GM12878 (cell line): ENCODE data around the gene SCCPDH. TPM values are rescaled to one million over a fixed set of nuclear protein-coding genes. Genes with fewer than 3 reads are reported as not detected.
A peak's percentile ranks its signal among the peaks of the same experiment; 100 is the strongest.

Source experiments
- BHLHE40 ChIP-seq, 2 experiments: fragments of 450-650 bp in 1 of 2; IDR thresholded peaks; 2 replicates each; pipeline ENCODE4 v1.6.1; 2011 to 2017; ENCODE audit warnings: low read depth in 2 of 2, borderline replicate concordance in 1 of 2, improper control_type of control experiment in 1 of 2, low read length in 1 of 2, mild to moderate bottlenecking in 1 of 2
- BMI1 ChIP-seq: fragments of 450-650 bp; IDR thresholded peaks from 2 replicates; pipeline ENCODE4 v1.6.1; 2016; ENCODE audit warnings: mild to moderate bottlenecking, moderate library complexity, borderline replicate concordance
- CREM ChIP-seq: IDR thresholded peaks from 2 replicates; pipeline ENCODE4 v1.6.1; 2014; ENCODE audit warnings: antibody characterized with exemption, low read depth
- MEF2A ChIP-seq: IDR thresholded peaks from 2 replicates; pipeline ENCODE4 v1.6.1; 2011; ENCODE audit warnings: low read depth, mild to moderate bottlenecking, low read length, moderate library complexity; ENCODE audit not compliant: insufficient read depth
- MEF2B ChIP-seq: fragments of 450-650 bp; IDR thresholded peaks from 2 replicates; pipeline ENCODE4 v1.6.1; 2018; ENCODE audit warnings: mild to moderate bottlenecking, moderate library complexity; ENCODE audit not compliant: partially characterized antibody, poor library complexity, severe bottlenecking
- NFIC ChIP-seq: IDR thresholded peaks from 2 replicates; pipeline ENCODE4 v1.6.1; 2012; ENCODE audit warnings: low read depth, mild to moderate bottlenecking, inconsistent platforms, low read length, moderate library complexity
- POU2F2 ChIP-seq: IDR thresholded peaks from 3 replicates; pipeline ENCODE4 v1.6.1; 2011; ENCODE audit warnings: low read depth, mild to moderate bottlenecking, low read length, borderline replicate concordance
- RFX5 ChIP-seq: IDR thresholded peaks from 2 replicates; pipeline ENCODE4 v1.6.1; 2011; ENCODE audit warnings: low read depth, low read length, improper control_type of control experiment
- SMC3 ChIP-seq: IDR thresholded peaks from 2 replicates; pipeline ENCODE4 v1.6.1; 2011; ENCODE audit warnings: low read length, improper control_type of control experiment, borderline replicate concordance
- SP1 ChIP-seq: IDR thresholded peaks from one replicate; pipeline ENCODE4 v1.6.1; 2011; ENCODE audit warnings: low read depth, low read length
- STAT3 ChIP-seq: IDR thresholded peaks from 2 replicates; pipeline ENCODE4 v1.6.1; 2011; ENCODE audit warnings: low read depth, low read length, improper control_type of control experiment
- YY1 ChIP-seq: IDR thresholded peaks from 2 replicates; pipeline ENCODE4 v1.6.1; 2011; ENCODE audit warnings: low read depth, mild to moderate bottlenecking, low read length
- ZNF24 ChIP-seq: fragments of 450-650 bp; IDR thresholded peaks from 2 replicates; pipeline ENCODE4 v1.6.1; 2017; ENCODE audit warnings: antibody characterized with exemption, mild to moderate bottlenecking
- ZZZ3 ChIP-seq: IDR thresholded peaks from 2 replicates; pipeline ENCODE4 v1.6.1; 2011; ENCODE audit warnings: low read depth; ENCODE audit not compliant: control insufficient read depth, insufficient read length
- polyA plus RNA-seq, 11 experiments: library from polyadenylated mRNA; depleted of rRNA in 4 of 11; unstranded in 6 of 11; stranded (reverse) in 5 of 11; fragments of >200 nt; fragmentation: Nextera tagmentation in 4 of 11; fragmentation: Illumina TruSeq in 1 of 11; extraction: Ambion mirVana in 4 of 11; extraction: Trizol in 1 of 11; gene quantifications; 1 replicate in 1 of 11; 2 replicates in 10 of 11; pipeline versions ENCODE4 v1.2.1 to v1.2.3, GENCODE V29; 2011 to 2016; ENCODE audit warnings: inconsistent platforms in 2 of 11, missing spikeins in 2 of 11, low read depth in 1 of 11
- total RNA-seq, 4 experiments: library from RNA; depleted of rRNA in 3 of 4; stranded (reverse); fragments of >200 nt in 3 of 4; fragmentation: Illumina TruSeq in 1 of 4; extraction: Trizol in 1 of 4; gene quantifications; 2 replicates each; pipeline versions ENCODE4 v1.2.1 to v1.2.3, GENCODE V29; 2013 to 2021
- TF ChIP-seq, protein P1 (sequence below): IDR thresholded peaks from 2 replicates; pipeline ENCODE4 v1.6.1; 2011; ENCODE audit warnings: mild to moderate bottlenecking, low read depth, low read length, moderate library complexity; ENCODE audit not compliant: insufficient replicate concordance
- TF ChIP-seq, protein P2 (sequence below): IDR thresholded peaks from 2 replicates; pipeline ENCODE4 v1.6.1; 2012; ENCODE audit warnings: low read length, inconsistent platforms
- TF ChIP-seq, protein P3 (sequence below): fragments of 450-650 bp; IDR thresholded peaks from 2 replicates; pipeline ENCODE4 v1.6.1; 2018; ENCODE audit warnings: borderline replicate concordance, mild to moderate bottlenecking; ENCODE audit not compliant: partially characterized antibody
- TF ChIP-seq, protein P4 (sequence below): fragments of 450-650 bp; IDR thresholded peaks from 2 replicates; pipeline ENCODE4 v1.6.1; 2016; ENCODE audit warnings: mild to moderate bottlenecking
- TF ChIP-seq, protein P5 (sequence below): fragments of 150-350 bp; IDR thresholded peaks from 2 replicates; pipeline ENCODE4 v1.6.1; 2014; ENCODE audit warnings: mild to moderate bottlenecking, low read depth, low read length

Gene SCCPDH
- total and polyA plus RNA-seq, 10 of the 15 experiments (the other 5 are each of a cell fraction or from before 2014, with no cell fraction given): 5.4 to 44.8 (median 24.5) TPM

DNA sequence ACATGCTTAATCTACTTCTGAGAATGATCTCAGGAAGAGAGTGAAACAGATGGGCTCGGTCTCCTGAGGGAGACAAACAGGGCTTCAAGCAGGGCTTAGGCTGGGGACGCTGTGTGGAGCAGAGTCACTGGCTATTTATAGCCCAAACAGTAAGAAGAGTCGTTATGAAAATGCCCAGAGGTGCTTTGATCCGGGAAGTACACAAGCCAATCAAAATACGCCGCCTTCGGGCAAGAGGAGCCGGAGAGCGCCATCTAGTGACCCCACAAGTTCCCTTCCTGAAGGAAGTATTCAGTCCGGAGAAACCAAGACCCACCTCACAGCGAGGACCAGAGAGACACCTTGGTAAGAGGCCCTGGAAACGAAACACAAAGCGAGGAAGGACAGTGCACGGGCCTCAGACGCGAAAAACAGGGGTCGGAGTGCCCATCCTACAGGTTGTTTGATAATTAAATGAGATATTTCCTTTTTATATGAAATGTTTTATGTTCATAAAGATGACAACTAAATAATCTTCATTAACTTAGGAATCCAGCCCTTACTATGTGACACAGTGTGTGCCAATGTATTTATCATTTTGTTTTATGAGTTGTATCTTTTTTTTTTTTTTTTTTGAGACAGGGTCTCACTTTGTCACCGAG, 25.0 kb upstream of the SCCPDH start (continued):
- TF ChIP-seq, protein P1, sequence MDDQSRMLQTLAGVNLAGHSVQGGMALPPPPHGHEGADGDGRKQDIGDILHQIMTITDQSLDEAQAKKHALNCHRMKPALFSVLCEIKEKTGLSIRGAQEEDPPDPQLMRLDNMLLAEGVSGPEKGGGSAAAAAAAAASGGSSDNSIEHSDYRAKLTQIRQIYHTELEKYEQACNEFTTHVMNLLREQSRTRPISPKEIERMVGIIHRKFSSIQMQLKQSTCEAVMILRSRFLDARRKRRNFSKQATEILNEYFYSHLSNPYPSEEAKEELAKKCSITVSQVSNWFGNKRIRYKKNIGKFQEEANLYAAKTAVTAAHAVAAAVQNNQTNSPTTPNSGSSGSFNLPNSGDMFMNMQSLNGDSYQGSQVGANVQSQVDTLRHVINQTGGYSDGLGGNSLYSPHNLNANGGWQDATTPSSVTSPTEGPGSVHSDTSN: peak; percentile 52
- 0 out of 2 replicates have a peak, but pooled peaks have one; percentile 38 for TF ChIP-seq CREM
- TF ChIP-seq, protein P2, sequence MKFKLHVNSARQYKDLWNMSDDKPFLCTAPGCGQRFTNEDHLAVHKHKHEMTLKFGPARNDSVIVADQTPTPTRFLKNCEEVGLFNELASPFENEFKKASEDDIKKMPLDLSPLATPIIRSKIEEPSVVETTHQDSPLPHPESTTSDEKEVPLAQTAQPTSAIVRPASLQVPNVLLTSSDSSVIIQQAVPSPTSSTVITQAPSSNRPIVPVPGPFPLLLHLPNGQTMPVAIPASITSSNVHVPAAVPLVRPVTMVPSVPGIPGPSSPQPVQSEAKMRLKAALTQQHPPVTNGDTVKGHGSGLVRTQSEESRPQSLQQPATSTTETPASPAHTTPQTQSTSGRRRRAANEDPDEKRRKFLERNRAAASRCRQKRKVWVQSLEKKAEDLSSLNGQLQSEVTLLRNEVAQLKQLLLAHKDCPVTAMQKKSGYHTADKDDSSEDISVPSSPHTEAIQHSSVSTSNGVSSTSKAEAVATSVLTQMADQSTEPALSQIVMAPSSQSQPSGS: 0 out of 2 replicates have a peak, but pooled peaks have one; percentile 33
- no peak for TF ChIP-seq SP1
- TF ChIP-seq STAT3: 0 out of 2 replicates have a peak, but pooled peaks have one; percentile 20
- TF ChIP-seq ZNF24: no peak
- TF ChIP-seq MEF2B: peak; percentile 54
- TF ChIP-seq YY1: 0 out of 2 replicates have a peak, but pooled peaks have one; percentile 36
- no peak for TF ChIP-seq ZZZ3
- TF ChIP-seq, protein P3, sequence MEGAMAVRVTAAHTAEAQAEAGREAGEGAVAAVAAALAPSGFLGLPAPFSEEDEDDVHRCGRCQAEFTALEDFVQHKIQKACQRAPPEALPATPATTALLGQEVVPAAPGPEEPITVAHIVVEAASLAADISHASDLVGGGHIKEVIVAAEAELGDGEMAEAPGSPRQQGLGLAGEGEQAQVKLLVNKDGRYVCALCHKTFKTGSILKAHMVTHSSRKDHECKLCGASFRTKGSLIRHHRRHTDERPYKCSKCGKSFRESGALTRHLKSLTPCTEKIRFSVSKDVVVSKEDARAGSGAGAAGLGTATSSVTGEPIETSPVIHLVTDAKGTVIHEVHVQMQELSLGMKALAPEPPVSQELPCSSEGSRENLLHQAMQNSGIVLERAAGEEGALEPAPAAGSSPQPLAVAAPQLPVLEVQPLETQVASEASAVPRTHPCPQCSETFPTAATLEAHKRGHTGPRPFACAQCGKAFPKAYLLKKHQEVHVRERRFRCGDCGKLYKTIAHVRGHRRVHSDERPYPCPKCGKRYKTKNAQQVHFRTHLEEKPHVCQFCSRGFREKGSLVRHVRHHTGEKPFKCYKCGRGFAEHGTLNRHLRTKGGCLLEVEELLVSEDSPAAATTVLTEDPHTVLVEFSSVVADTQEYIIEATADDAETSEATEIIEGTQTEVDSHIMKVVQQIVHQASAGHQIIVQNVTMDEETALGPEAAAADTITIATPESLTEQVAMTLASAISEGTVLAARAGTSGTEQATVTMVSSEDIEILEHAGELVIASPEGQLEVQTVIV: no peak
- TF ChIP-seq, protein P4, sequence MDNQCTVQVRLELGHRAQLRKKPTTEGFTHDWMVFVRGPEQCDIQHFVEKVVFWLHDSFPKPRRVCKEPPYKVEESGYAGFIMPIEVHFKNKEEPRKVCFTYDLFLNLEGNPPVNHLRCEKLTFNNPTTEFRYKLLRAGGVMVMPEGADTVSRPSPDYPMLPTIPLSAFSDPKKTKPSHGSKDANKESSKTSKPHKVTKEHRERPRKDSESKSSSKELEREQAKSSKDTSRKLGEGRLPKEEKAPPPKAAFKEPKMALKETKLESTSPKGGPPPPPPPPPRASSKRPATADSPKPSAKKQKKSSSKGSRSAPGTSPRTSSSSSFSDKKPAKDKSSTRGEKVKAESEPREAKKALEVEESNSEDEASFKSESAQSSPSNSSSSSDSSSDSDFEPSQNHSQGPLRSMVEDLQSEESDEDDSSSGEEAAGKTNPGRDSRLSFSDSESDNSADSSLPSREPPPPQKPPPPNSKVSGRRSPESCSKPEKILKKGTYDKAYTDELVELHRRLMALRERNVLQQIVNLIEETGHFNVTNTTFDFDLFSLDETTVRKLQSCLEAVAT: 0 out of 2 replicates have a peak, but pooled peaks have one; percentile 15
- TF ChIP-seq MEF2A: peak; percentile 96
- TF ChIP-seq NFIC: no peak
- peak; percentile 73; the same call in 1 of the 3 replicates for TF ChIP-seq POU2F2
- TF ChIP-seq RFX5: no peak
- TF ChIP-seq, protein P5, sequence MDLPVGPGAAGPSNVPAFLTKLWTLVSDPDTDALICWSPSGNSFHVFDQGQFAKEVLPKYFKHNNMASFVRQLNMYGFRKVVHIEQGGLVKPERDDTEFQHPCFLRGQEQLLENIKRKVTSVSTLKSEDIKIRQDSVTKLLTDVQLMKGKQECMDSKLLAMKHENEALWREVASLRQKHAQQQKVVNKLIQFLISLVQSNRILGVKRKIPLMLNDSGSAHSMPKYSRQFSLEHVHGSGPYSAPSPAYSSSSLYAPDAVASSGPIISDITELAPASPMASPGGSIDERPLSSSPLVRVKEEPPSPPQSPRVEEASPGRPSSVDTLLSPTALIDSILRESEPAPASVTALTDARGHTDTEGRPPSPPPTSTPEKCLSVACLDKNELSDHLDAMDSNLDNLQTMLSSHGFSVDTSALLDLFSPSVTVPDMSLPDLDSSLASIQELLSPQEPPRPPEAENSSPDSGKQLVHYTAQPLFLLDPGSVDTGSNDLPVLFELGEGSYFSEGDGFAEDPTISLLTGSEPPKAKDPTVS: no peak
- peak; percentile 79 for TF ChIP-seq SMC3
- peak in 1 of 2 experiments; percentile 35; a peak in 1 of 4 replicates for TF ChIP-seq BHLHE40 (IDR thresholded peaks at IDR 0.05; ENCODE audit: borderline replicate concordance in 1 of 2, low read depth in 2 of 2, low read length in 1 of 2)
- TF ChIP-seq BMI1: no peak
